Gastroesophageal sphincter (tissue), 4 donors: ENCODE results near the gene CTNNA2. TPM values are rescaled to one million over a fixed set of nuclear protein-coding genes. Genes with fewer than 3 reads are reported as not detected.

Experiments used
- ATAC-seq: fragments of 150-250 bp; one replicate; pipeline ENCODE4 v1.9.1; 2016; ENCODE audit warnings: mild to moderate bottlenecking, moderate library complexity
- H3K27ac ChIP-seq, 4 donors: fragments of 200-600 bp; sonication (generic) in 3 of 4; 1 replicate in 3 of 4; 2 replicates in 1 of 4; pipeline ENCODE4 v1.5.1; 2016 to 2019
- H3K27me3 ChIP-seq: fragments of 200-600 bp; sonication (generic); one replicate; pipeline ENCODE4 v1.5.1; 2019
- H3K36me3 ChIP-seq, 2 donors: fragments of 200-600 bp; sonication (generic); one replicate each; pipeline ENCODE4 v1.5.1; 2019; ENCODE audit warnings: control low read depth in 1 of 2
- H3K4me1 ChIP-seq, 3 donors: fragments of 200-600 bp; sonication (generic); 1 replicate in 2 of 3; 2 replicates in 1 of 3; pipeline ENCODE4 v1.5.1; 2016 to 2019; ENCODE audit warnings: control low read depth in 2 of 3
- H3K4me3 ChIP-seq, 2 donors: fragments of 200-600 bp; sonication (generic); one replicate each; pipeline ENCODE4 v1.5.1; 2019; ENCODE audit warnings: mild to moderate bottlenecking in 1 of 2, moderate library complexity in 1 of 2
- H3K9me3 ChIP-seq, 3 donors: fragments of 200-600 bp; sonication (generic); one replicate each; pipeline ENCODE4 v1.5.1; 2017 to 2019; ENCODE audit warnings: control low read depth in 2 of 3
- EP300 ChIP-seq: sonication (generic); formaldehyde crosslinking; IDR thresholded peaks from one replicate; pipeline ENCODE4 v1.6.1; 2017; ENCODE audit warnings: antibody characterized with exemption, mild to moderate bottlenecking
- POLR2A ChIP-seq, 2 donors: fragments of 450-650 bp; IDR thresholded peaks; one replicate each; pipeline ENCODE4 v1.6.1; 2017; ENCODE audit warnings: antibody characterized with exemption in 2 of 2, mild to moderate bottlenecking in 2 of 2, moderate library complexity in 1 of 2
- POLR2AphosphoS5 ChIP-seq: sonication (generic); formaldehyde crosslinking; IDR thresholded peaks from one replicate; pipeline ENCODE4 v1.6.1; 2017; ENCODE audit warnings: antibody characterized with exemption
- WGBS, 2 donors: methylation state at CpG; one replicate each; pipeline ENCODE4 v1.1.5; 2018; ENCODE audit warnings: low coverage in 1 of 2; 5-methylcytosine and 5-hydroxymethylcytosine counted together
- total RNA-seq, 4 donors: library from RNA; depleted of rRNA; stranded (reverse); fragments of >200 nt; gene quantifications; one replicate each; pipeline ENCODE4 v1.1.0, GENCODE V29; 2016
- TF ChIP-seq, protein P1 (sequence below), 4 experiments: fragments of 200-600 bp in 2 of 4; fragments of 450-650 bp in 2 of 4; sonication (generic) in 1 of 4; IDR thresholded peaks; one replicate each; pipeline ENCODE4 v1.5.1; 2017 to 2019; ENCODE audit warnings: antibody characterized with exemption in 4 of 4, mild to moderate bottlenecking in 2 of 4, moderate library complexity in 2 of 4

The CTNNA2 gene
- total RNA-seq, 4 donors from 2014 or later, result 0.15 to 4.2 (median 0.68) TPM

DNA sequence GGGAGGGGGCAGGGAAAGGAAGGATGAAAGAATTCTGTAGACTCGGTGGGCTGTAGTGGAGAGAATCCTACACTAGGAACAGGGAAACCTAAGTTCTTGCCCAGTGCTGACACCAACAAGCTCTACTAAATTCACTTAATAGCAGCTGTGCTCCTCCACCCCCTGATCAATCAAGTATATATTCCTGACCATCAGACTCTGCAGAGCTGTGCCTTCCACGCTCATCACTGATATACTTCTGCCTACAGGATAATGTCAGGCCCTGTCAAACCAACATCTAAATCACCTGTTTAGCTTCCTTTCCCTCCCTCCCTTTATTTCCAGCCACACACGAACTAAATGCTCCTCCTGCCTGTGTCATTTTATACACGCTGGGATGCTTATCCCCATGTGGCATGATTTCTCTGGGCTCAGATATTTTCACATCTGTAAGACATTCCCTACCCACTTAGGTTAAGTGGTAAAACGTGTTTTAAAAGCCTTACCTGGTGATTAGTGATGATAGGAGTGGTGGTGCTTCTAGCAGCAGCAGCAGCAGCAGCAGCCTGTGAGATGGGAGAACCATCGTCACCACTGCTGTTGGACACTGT is 489.8 kb downstream of the CTNNA2 start:
- no peaks in the 10 kb centered on the region for H3K9me3 ChIP-seq
- H3K4me3 ChIP-seq, result no peak overlapping the region
- H3K36me3 ChIP-seq, result no peaks in the 10 kb centered on the region
- H3K27me3 ChIP-seq, result peaks cover 5% of the 10 kb centered on the region
- H3K27ac ChIP-seq, result no peak overlapping the region
- no peak for TF ChIP-seq POLR2A (IDR thresholded peaks at IDR 0.05)
- no peak for TF ChIP-seq EP300
- TF ChIP-seq, protein P1, sequence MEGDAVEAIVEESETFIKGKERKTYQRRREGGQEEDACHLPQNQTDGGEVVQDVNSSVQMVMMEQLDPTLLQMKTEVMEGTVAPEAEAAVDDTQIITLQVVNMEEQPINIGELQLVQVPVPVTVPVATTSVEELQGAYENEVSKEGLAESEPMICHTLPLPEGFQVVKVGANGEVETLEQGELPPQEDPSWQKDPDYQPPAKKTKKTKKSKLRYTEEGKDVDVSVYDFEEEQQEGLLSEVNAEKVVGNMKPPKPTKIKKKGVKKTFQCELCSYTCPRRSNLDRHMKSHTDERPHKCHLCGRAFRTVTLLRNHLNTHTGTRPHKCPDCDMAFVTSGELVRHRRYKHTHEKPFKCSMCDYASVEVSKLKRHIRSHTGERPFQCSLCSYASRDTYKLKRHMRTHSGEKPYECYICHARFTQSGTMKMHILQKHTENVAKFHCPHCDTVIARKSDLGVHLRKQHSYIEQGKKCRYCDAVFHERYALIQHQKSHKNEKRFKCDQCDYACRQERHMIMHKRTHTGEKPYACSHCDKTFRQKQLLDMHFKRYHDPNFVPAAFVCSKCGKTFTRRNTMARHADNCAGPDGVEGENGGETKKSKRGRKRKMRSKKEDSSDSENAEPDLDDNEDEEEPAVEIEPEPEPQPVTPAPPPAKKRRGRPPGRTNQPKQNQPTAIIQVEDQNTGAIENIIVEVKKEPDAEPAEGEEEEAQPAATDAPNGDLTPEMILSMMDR (IDR thresholded peaks at IDR 0.05), result no peak
- TF ChIP-seq POLR2AphosphoS5, result no peak
- no peak for ATAC-seq
- 62 to 64% methylated on average over 6 of the region's 6 CpGs for WGBS, 2 donors
- H3K4me1 ChIP-seq, result no peaks in the 10 kb centered on the region

DNA sequence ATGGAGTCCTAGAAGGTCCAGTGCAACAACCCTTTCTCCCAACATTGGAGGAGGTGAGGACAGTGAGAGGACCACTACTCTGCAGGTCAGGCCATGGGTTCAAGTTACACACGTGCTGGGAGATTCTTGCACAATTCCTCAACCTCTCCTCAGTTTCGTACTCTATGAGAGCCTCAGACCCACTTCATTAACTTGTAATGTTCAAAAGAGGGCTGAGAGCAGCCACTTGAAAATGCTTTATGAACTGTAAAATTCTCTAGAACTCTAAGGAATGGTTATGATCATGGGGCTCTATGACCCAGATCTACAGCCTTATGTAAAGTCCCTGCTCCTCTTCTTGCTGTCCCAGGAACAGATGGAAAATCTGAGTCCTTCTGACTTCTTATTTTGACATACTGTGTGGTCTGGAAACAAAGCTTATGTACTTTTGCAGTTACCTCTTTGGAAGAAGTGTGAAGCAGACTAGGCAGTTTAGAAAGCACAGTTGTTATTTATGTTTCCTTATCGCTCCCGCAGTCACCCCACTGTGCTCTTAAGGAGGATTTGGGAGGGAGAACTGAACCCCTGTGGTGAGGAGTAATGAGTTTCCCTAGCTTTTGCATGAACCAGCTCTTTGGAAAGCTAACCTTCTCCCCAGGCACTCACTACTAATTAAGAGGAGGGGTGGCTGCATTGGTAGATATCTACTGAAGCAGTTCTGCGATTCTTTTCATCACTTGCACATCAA is 495.1 kb downstream of the CTNNA2 start:
- ATAC-seq, result no peak
- 11 to 46% methylated on average over 3 of the region's 5 CpGs for WGBS, 2 donors
- peaks cover 13% of the 10 kb centered on the region for H3K27me3 ChIP-seq

GRCh38 chr2:80008596-80008995 is 495.7 kb downstream of the CTNNA2 start:
- ATAC-seq, result no peak
- TF ChIP-seq, protein P1 (IDR thresholded peaks at IDR 0.05), result no peak
- TF ChIP-seq POLR2A (IDR thresholded peaks at IDR 0.05) (no peak), EP300 (no peak), POLR2AphosphoS5 (no peak)
- WGBS, 2 donors, result 66% methylated on average over 4 of the region's 4 CpGs; no CpG with 5 or more reads in 1 of the 2 donors
- Histone ChIP-seq H3K4me3 (no peak overlapping the region), H3K9me3 (no peaks in the 10 kb centered on the region), H3K36me3 (no peaks in the 10 kb centered on the region), H3K27ac (no peak overlapping the region), H3K27me3 (peaks cover 13% of the 10 kb centered on the region), H3K4me1 (no peaks in the 10 kb centered on the region)

More for the DNA sequence above, 495.1 kb downstream of the CTNNA2 start:
- Histone ChIP-seq H3K36me3 (no peaks in the 10 kb centered on the region), H3K4me3 (no peak overlapping the region), H3K27ac (no peak overlapping the region), H3K9me3 (no peaks in the 10 kb centered on the region), H3K4me1 (no peaks in the 10 kb centered on the region)
- TF ChIP-seq EP300 (no peak), POLR2A (IDR thresholded peaks at IDR 0.05) (no peak), POLR2AphosphoS5 (no peak)
- TF ChIP-seq, protein P1 (IDR thresholded peaks at IDR 0.05), result no peak

DNA sequence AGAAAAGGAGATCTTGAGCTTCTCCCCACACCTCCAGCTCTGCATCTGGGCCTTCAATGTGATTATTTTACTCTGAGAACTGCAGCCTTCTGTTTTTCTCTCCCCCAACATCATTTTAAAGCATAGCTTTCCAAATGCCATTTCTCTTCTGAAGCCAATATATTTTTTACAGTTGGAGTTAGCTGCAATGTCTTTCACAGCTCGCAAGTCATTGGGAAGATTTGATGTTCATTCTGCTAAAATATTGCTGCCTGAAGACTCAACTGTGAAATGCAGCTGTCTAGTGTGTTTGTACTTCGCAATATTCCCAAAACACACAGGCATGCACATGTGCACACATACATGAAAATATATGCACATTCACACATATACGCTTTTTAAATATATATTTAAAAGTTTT is 496.4 kb downstream of the CTNNA2 start:
- TF ChIP-seq, protein P1 (IDR thresholded peaks at IDR 0.05), result no peak
- no peak for TF ChIP-seq POLR2AphosphoS5
- no peak for TF ChIP-seq POLR2A (IDR thresholded peaks at IDR 0.05)
- TF ChIP-seq EP300, result no peak
- H3K27ac ChIP-seq, result no peak overlapping the region
- 81 to 88% methylated on average over 3 of the region's 3 CpGs for WGBS, 2 donors
- H3K36me3 ChIP-seq, result no peaks in the 10 kb centered on the region
- H3K4me3 ChIP-seq, result no peak overlapping the region
- peaks cover 13% of the 10 kb centered on the region for H3K27me3 ChIP-seq
- H3K9me3 ChIP-seq, result no peaks in the 10 kb centered on the region
- no peak for ATAC-seq
- no peaks in the 10 kb centered on the region for H3K4me1 ChIP-seq

DNA sequence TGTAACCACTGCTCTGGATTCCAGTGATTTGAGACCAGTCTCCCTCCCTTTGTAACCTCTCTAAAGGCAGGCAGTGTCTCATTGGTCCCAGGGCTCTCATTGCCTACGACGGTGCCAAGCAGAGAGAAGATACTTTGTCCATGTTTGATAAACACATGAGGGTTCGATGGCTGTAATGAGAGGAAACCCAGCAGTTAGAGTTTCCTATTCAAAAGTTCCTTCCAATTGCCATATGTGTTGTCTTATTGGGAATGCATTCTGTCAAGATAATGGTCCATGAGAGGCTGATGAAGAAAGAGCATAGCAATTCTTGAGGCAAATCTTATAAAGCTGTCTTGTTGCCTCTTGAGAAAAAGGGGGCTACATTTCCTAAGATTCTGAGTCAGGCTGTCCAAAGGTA is 499.2 kb downstream of the CTNNA2 start:
- Histone ChIP-seq H3K9me3 (no peaks in the 10 kb centered on the region), H3K27ac (no peak overlapping the region), H3K4me1 (no peaks in the 10 kb centered on the region), H3K27me3 (peaks cover 13% of the 10 kb centered on the region), H3K36me3 (no peaks in the 10 kb centered on the region), H3K4me3 (no peak overlapping the region)
- TF ChIP-seq POLR2AphosphoS5 (no peak), POLR2A (IDR thresholded peaks at IDR 0.05) (no peak), EP300 (no peak)
- TF ChIP-seq, protein P1 (IDR thresholded peaks at IDR 0.05), result no peak
- 55% methylated on average over 3 of the region's 3 CpGs; no CpG with 5 or more reads in 1 of the 2 donors for WGBS, 2 donors
- ATAC-seq, result no peak
